DND-41 (cell line): ENCODE results near the gene SCIMP.

Source experiments
- ATAC-seq: fragments of 200-7000 bp; cut with Tn5 transposase; 3 replicates; pipeline ENCODE4 v1.9.1; 2021; ENCODE audit warnings: low read depth; ENCODE audit not compliant: insufficient read depth
- DNase-seq: peaks from one replicate; pipeline ENCODE4 v3.0.0-alpha.2; 2020
- H2AFZ ChIP-seq: 2 replicates; pipeline ENCODE4 v1.6.0; 2012; ENCODE audit warnings: low read depth, low read length
- H3K27ac ChIP-seq: 2 replicates; pipeline ENCODE4 v1.5.1; 2012; ENCODE audit warnings: low read length, inconsistent platforms
- H3K27me3 ChIP-seq: fragments of 200-600 bp; sonication (generic); 2 replicates; pipeline ENCODE4 v1.6.0; 2012; ENCODE audit warnings: low read length, mild to moderate bottlenecking, inconsistent platforms; ENCODE audit not compliant: insufficient read depth, poor library complexity
- H3K36me3 ChIP-seq: 2 replicates; pipeline ENCODE4 v1.5.1; 2012; ENCODE audit warnings: low read length, inconsistent platforms; ENCODE audit not compliant: insufficient read depth
- H3K4me1 ChIP-seq: 2 replicates; pipeline ENCODE4 v1.5.1; 2012; ENCODE audit warnings: mild to moderate bottlenecking, low read length; ENCODE audit not compliant: insufficient read depth
- H3K4me2 ChIP-seq: 2 replicates; pipeline ENCODE4 v1.6.0; 2012; ENCODE audit warnings: mild to moderate bottlenecking, moderate library complexity, low read length, inconsistent platforms; ENCODE audit not compliant: insufficient read depth
- H3K4me3 ChIP-seq, 2 experiments: fragments of 200-600 bp in 1 of 2; shearing (Covaris generic) in 1 of 2; 2 replicates each; pipeline ENCODE4 v1.5.1; 2012 to 2016; ENCODE audit warnings: inconsistent platforms in 2 of 2, low read length in 2 of 2, mild to moderate bottlenecking in 2 of 2, low read depth in 1 of 2, moderate library complexity in 1 of 2
- H3K79me2 ChIP-seq: 2 replicates; pipeline ENCODE4 v1.6.0; 2012; ENCODE audit warnings: low read length, inconsistent platforms; ENCODE audit not compliant: insufficient read depth
- H3K9ac ChIP-seq: 2 replicates; pipeline ENCODE4 v1.6.0; 2012; ENCODE audit warnings: low read depth, mild to moderate bottlenecking, inconsistent platforms, low read length, moderate library complexity
- H3K9me3 ChIP-seq: 2 replicates; pipeline ENCODE4 v1.5.1; 2012; ENCODE audit warnings: low read length, moderate library complexity, mild to moderate bottlenecking, inconsistent platforms; ENCODE audit not compliant: insufficient read depth, severe bottlenecking
- H4K20me1 ChIP-seq: 2 replicates; pipeline ENCODE4 v1.6.0; 2012; ENCODE audit warnings: low read length; ENCODE audit not compliant: insufficient read depth
- CTCF ChIP-seq: IDR thresholded peaks from 2 replicates; pipeline ENCODE4 v1.5.1; 2012; ENCODE audit warnings: borderline replicate concordance, low read length, moderate library complexity, mild to moderate bottlenecking; ENCODE audit not compliant: poor library complexity, severe bottlenecking; ENCODE audit errors: extremely low read depth
- EZH2 ChIP-seq: IDR thresholded peaks from 3 replicates; pipeline ENCODE4 v1.6.1; 2012; ENCODE audit warnings: borderline replicate concordance, low read depth, mild to moderate bottlenecking, moderate library complexity, low read length, inconsistent platforms; ENCODE audit not compliant: severe bottlenecking

The SCIMP gene

DNA sequence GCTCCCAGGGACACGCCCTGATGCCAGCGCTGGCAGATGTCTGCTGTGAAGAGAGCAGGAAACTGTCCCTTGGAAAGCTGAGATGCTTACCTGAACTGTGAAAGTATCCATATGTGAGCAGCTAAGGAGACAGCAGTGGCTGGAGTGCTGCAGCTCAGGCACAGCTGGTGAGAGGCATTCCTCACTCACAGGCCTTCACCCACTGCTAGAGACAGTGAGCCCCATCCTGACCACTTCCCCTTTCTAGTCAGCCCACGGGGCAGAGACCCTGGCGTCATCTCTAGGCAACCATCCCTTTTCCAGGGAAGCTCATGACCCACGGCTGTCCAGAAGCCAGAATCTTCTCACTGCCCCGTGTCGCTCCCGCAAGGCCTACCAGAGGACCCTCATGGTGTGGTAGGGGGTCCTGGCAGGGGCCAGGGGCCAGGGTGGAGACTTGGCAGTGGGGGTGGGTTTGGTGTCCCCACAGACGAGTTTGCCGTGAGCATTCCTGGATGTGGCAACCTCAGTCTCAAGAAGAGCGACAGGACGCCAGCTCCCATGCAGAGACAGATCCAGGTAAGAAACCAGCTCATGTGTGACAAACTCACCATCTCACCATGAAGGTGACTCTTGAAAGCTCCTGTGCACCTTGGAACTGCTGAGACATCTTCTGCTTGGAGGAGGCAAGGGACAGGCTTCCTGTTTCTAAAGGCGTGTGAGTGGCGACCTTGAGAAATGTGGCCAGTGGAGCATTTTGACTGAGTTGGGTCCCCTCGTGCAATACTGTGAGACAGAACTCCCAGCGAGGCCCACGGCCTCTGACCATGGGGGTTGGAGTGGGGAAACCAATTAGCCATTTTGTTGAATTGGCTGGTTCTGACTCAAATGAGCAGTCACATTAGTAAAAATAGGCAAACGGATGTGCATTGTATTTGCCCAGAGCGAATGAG, at the start of gene SCIMP:
TSS of gene SCIMP (minus strand) at position 216 of the 932 bp plus-strand sequence. CDS start at position 111, 105 bp downstream.
- Histone ChIP-seq H4K20me1 (no peaks in the 10 kb centered on the region), H3K9ac (no peak within 1 kb of the TSS), H2AFZ (no peak within 1 kb of the TSS), H3K36me3 (peaks cover 7% of the 10 kb centered on the region; the same call in 1 of the 2 replicates), H3K27ac (no peak within 1 kb of the TSS), H3K79me2 (no peaks in the 10 kb centered on the region), H3K9me3 (no peaks in the 10 kb centered on the region), H3K4me3 (no peak within 1 kb of the TSS), H3K4me2 (no peak within 1 kb of the TSS), H3K27me3 (no peaks in the 10 kb centered on the region), H3K4me1 (no peaks in the 10 kb centered on the region)
- ATAC-seq (no peak), DNase-seq (no peak)
- TF ChIP-seq CTCF: no peak
- no peak for TF ChIP-seq EZH2

GRCh38 chr17:5283571-5284315, 49.1 kb upstream of the SCIMP start:
- peaks cover 44% of the 10 kb centered on the region for H4K20me1 ChIP-seq
- ATAC-seq: no peak
- H3K4me1 ChIP-seq: peaks cover 38% of the 10 kb centered on the region
- peak overlapping the region; percentile 96 for H3K4me2 ChIP-seq
- TF ChIP-seq CTCF (no peak), EZH2 (no peak)
- H3K79me2 ChIP-seq: peaks cover 65% of the 10 kb centered on the region
- peak overlapping the region; percentile 89 to 94 for H3K4me3 ChIP-seq
- H2AFZ ChIP-seq: no peak overlapping the region
- DNase-seq: no peak
- no peaks in the 10 kb centered on the region for H3K9me3 ChIP-seq
- peak overlapping the region; percentile 39; the same call in 1 of the 2 replicates for H3K27ac ChIP-seq
- no peaks in the 10 kb centered on the region for H3K27me3 ChIP-seq
- H3K36me3 ChIP-seq: peaks cover 22% of the 10 kb centered on the region; the same call in 1 of the 2 replicates
- peak overlapping the region; percentile 86 for H3K9ac ChIP-seq

GRCh38 chr17:5282642-5283217, 48.1 kb upstream of the SCIMP start:
- TF ChIP-seq CTCF: no peak
- no peak for TF ChIP-seq EZH2
- no peaks in the 10 kb centered on the region for H3K27me3 ChIP-seq
- H3K36me3 ChIP-seq: peaks cover 19% of the 10 kb centered on the region; the same call in 1 of the 2 replicates
- H3K9ac ChIP-seq: peak overlapping the region; percentile 86
- H3K4me1 ChIP-seq: peaks cover 35% of the 10 kb centered on the region
- H3K9me3 ChIP-seq: no peaks in the 10 kb centered on the region
- ATAC-seq (peak; percentile 60), DNase-seq (peak; percentile 62)
- H3K79me2 ChIP-seq: peaks cover 55% of the 10 kb centered on the region
- peaks cover 36% of the 10 kb centered on the region for H4K20me1 ChIP-seq
- H3K4me3 ChIP-seq: peak overlapping the region; percentile 89 to 94
- peak overlapping the region; percentile 66; the same call in 1 of the 2 replicates for H2AFZ ChIP-seq
- H3K4me2 ChIP-seq: peak overlapping the region; percentile 96
- peak overlapping the region; percentile 70 for H3K27ac ChIP-seq
